MM.1S (cell line): ENCODE measurements around the gene SLC2A13.

ENCODE experiments used
- CTCF ChIP-seq: fragments of 300-600 bp; sonication (generic); IDR thresholded peaks from 2 replicates; pipeline ENCODE4 v1.5.1; 2016; ENCODE audit warnings: antibody characterized with exemption, low read length, mixed read lengths
- EZH2 ChIP-seq: fragments of 300-600 bp; sonication (generic); optimal IDR thresholded peaks from 2 replicates; pipeline ENCODE3; 2017; ENCODE audit warnings: low read depth, mild to moderate bottlenecking, antibody characterized with exemption, low read length, mixed read lengths

- TF ChIP-seq CTCF (no peak), EZH2 (no peak)
Measured at GRCh38 chr12:39887856-39888255, 218.0 kb downstream of the SLC2A13 start.
